K562 (cell line): ENCODE measurements around the gene HNRNPU. TPM values are rescaled to one million over a fixed set of nuclear protein-coding genes. Genes with fewer than 3 reads are reported as not detected.

Source experiments
- ATAC-seq: fragments of 200-7000 bp; cut with Tn5 transposase; 3 replicates; pipeline ENCODE4 v1.9.1; 2020; ENCODE audit warnings: moderate library complexity
- BruUV-seq: library from RNA; stranded (reverse); fragments of 400-500 nt; replicated peaks from 2 replicates; lab custom pipeline; 2021; lab: Mats Ljungman, UMichigan
- CTCF ChIA-PET: fragments of 300-600 bp; formaldehyde crosslinking; extraction: SDS; loops from one replicate; lab custom pipeline; 2021; ENCODE audit warnings: low intra/inter-chr PET ratio; lab: Yijun Ruan, JAX
- POLR2A ChIA-PET: fragments of 300-600, 350-650 bp; sonication (Branson Sonifier 250); formaldehyde crosslinking; extraction: SDS; loops from one replicate; lab custom pipeline; 2021; ENCODE audit warnings: antibody characterized with exemption, inconsistent platforms; lab: Yijun Ruan, JAX
- DNase-seq, 4 experiments: peaks; one replicate each; pipeline versions ENCODE4 v3.0.0 to v3.0.0-alpha.2; 2011 to 2018; ENCODE audit warnings: low spot score in 3 of 4, mixed read lengths in 3 of 4; ENCODE audit errors: extremely low read depth in 1 of 4
- FAIRE-seq: peaks from 2 replicates; lab custom pipeline; 2011; peaks lifted over from hg19 to GRCh38; lab: Jason Lieb, UNC
- H2AFZ ChIP-seq: 2 replicates; pipeline ENCODE4 v1.6.0; 2011; ENCODE audit warnings: low read depth, low read length, control low read depth, inconsistent platforms
- H3K27ac ChIP-seq: fragments of 200-600 bp; 3 replicates; pipeline ENCODE4 v1.8.0; 2011; ENCODE audit warnings: low read depth, mild to moderate bottlenecking, control low read depth, inconsistent platforms, low read length, moderate library complexity, mixed read lengths; ENCODE audit errors: extremely low read depth
- H3K27me3 ChIP-seq, 2 experiments: fragments of 300-600 bp in 1 of 2; 2 replicates in 1 of 2; 3 replicates in 1 of 2; pipeline versions ENCODE4 v1.6.0 to v1.8.0; 2011; ENCODE audit warnings: inconsistent platforms in 2 of 2, low read length in 2 of 2, mild to moderate bottlenecking in 1 of 2, mixed read lengths in 1 of 2, moderate library complexity in 1 of 2; ENCODE audit not compliant: control insufficient read depth in 2 of 2, insufficient read depth in 2 of 2
- H3K36me3 ChIP-seq: fragments of 300-600 bp; 3 replicates; pipeline ENCODE4 v1.8.0; 2011; ENCODE audit warnings: mild to moderate bottlenecking, low read length, inconsistent platforms; ENCODE audit not compliant: control insufficient read depth, insufficient read depth
- H3K4me1 ChIP-seq, 2 experiments: fragments of 200-600 bp in 1 of 2; replicated peaks in 1 of 2; 2 replicates in 1 of 2; 3 replicates in 1 of 2; pipeline versions ENCODE4 v1.5.1 to v1.8.0; 2011; ENCODE audit warnings: inconsistent platforms in 2 of 2, low read length in 2 of 2, mild to moderate bottlenecking in 1 of 2, mixed read lengths in 1 of 2, moderate library complexity in 1 of 2; ENCODE audit not compliant: control insufficient read depth in 2 of 2, insufficient read depth in 2 of 2
- H3K4me2 ChIP-seq: 2 replicates; pipeline ENCODE4 v1.6.1; 2011; ENCODE audit warnings: low read length, control low read depth, inconsistent platforms, mixed read lengths; ENCODE audit not compliant: insufficient read depth
- H3K4me3 ChIP-seq: fragments of 200-600 bp; sonication (generic), shearing (Covaris generic); 2 replicates; pipeline ENCODE4 v1.5.1; 2016; ENCODE audit warnings: control low read depth, inconsistent platforms
- H3K79me2 ChIP-seq: fragments of 200-600 bp; 3 replicates; pipeline ENCODE4 v1.8.0; 2011; ENCODE audit warnings: low read length, inconsistent platforms; ENCODE audit not compliant: control insufficient read depth, insufficient read depth
- H3K9ac ChIP-seq, 2 experiments: 2 replicates each; pipeline versions ENCODE4 v1.6.0 to v1.6.1; 2011; ENCODE audit warnings: low read depth in 2 of 2, low read length in 2 of 2, control low read depth in 1 of 2, inconsistent platforms in 1 of 2, mild to moderate bottlenecking in 1 of 2, mixed read lengths in 1 of 2; ENCODE audit not compliant: insufficient read depth in 1 of 2
- H3K9me1 ChIP-seq: one replicate; pipeline ENCODE4 v1.6.0; 2011; ENCODE audit warnings: inconsistent platforms, mild to moderate bottlenecking, low read length, moderate library complexity; ENCODE audit not compliant: control insufficient read depth, insufficient read depth
- H3K9me3 ChIP-seq: replicated peaks from 2 replicates; pipeline ENCODE4 v1.5.1; 2011; ENCODE audit warnings: low read depth, low read length, inconsistent platforms; ENCODE audit not compliant: control insufficient read depth, insufficient read depth
- H4K20me1 ChIP-seq: replicated peaks from 2 replicates; pipeline ENCODE4 v1.6.1; 2011; ENCODE audit warnings: low read length, inconsistent platforms, mixed read lengths; ENCODE audit not compliant: control insufficient read depth, insufficient read depth
- C11orf30 ChIP-seq: fragments of 450-650 bp; IDR thresholded peaks from 2 replicates; pipeline ENCODE4 v1.6.1; 2016; ENCODE audit warnings: low read depth, mild to moderate bottlenecking
- FIP1L1 ChIP-seq: fragments of 200-400 bp; formaldehyde crosslinking; IDR thresholded peaks from 2 replicates; pipeline ENCODE4 v1.6.1; 2018; ENCODE audit warnings: mild to moderate bottlenecking, low read depth, low read length; ENCODE audit not compliant: poor library complexity, severe bottlenecking
- HBP1 ChIP-seq: fragments of 450-650 bp; formaldehyde crosslinking; IDR thresholded peaks from 2 replicates; pipeline ENCODE4 v1.4.0; 2022; ENCODE audit warnings: missing genetic modification characterization
- NKRF ChIP-seq: fragments of 450-650 bp; IDR thresholded peaks from 2 replicates; pipeline ENCODE4 v1.6.1; 2016; ENCODE audit warnings: borderline replicate concordance
- TEAD4 ChIP-seq, 2 experiments: sonication (generic) in 1 of 2; formaldehyde crosslinking in 1 of 2; IDR thresholded peaks; 2 replicates each; pipeline versions ENCODE4 v1.6.1 to v1.8.0; 2012 to 2022; ENCODE audit warnings: borderline replicate concordance in 1 of 2, inconsistent platforms in 1 of 2, low read length in 1 of 2, mild to moderate bottlenecking in 1 of 2, missing genetic modification reagents in 1 of 2
- ZBTB1 ChIP-seq: sonication (generic); formaldehyde crosslinking; IDR thresholded peaks from 2 replicates; pipeline ENCODE4 v1.8.1; 2023; ENCODE audit warnings: missing genetic modification reagents, low read depth, mild to moderate bottlenecking, borderline replicate concordance
- ZNF311 ChIP-seq: fragments of 250-450 bp; sonication (Bioruptor Pico); IDR thresholded peaks from 2 replicates; pipeline ENCODE4 v1.4.0; 2020; ENCODE audit warnings: mild to moderate bottlenecking, moderate library complexity
- ZNF407 ChIP-seq: fragments of 450-650 bp; IDR thresholded peaks from 2 replicates; pipeline ENCODE4 v1.6.1; 2016; ENCODE audit warnings: low read depth
- ZNF717 ChIP-seq: fragments of 250-450 bp; sonication (Bioruptor Pico); IDR thresholded peaks from 2 replicates; pipeline ENCODE4 v1.5.0; 2021
- WGBS: fragments of 100-300 bp; shearing (Covaris generic); methylation state at CpG from one replicate; pipeline ENCODE4 v1.1.6; 2016; ENCODE audit warnings: low coverage, mixed read lengths; ENCODE audit not compliant: insufficient coverage; ENCODE audit errors: missing lambda C conversion rate; 5-methylcytosine and 5-hydroxymethylcytosine counted together
- in situ Hi-C: fragments of 300-500 bp; cut with MboI; formaldehyde crosslinking; loops from 4 replicates; pipeline ENCODE4 v1.15.0; 2018; ENCODE audit warnings: inconsistent platforms, mixed read lengths
- intact Hi-C: fragments of 100-400 bp; cut with micrococcal nuclease; formaldehyde crosslinking; loops from 2 replicates; pipeline ENCODE4 v1.14.2; 2022
- polyA plus RNA-seq, 8 experiments: library from polyadenylated mRNA; depleted of rRNA in 4 of 8; stranded (reverse) in 5 of 8; unstranded in 3 of 8; fragments of >200 nt; fragmentation: Nextera tagmentation in 2 of 8; fragmentation: Illumina TruSeq in 1 of 8; extraction: Ambion mirVana in 2 of 8; extraction: Trizol in 1 of 8; gene quantifications; 2 replicates each; pipeline versions ENCODE4 v1.2.1 to v1.2.3, GENCODE V29; 2011 to 2014; ENCODE audit warnings: inconsistent platforms in 1 of 8, missing spikeins in 1 of 8
- total RNA-seq, 7 experiments: library from RNA; depleted of rRNA in 6 of 7; stranded (reverse); fragments of >200 nt in 6 of 7; fragmentation: Illumina TruSeq in 2 of 7; extraction: Trizol in 2 of 7; gene quantifications; 2 replicates each; pipeline versions ENCODE4 v1.2.1 to v1.2.3, GENCODE V29; 2011 to 2021; ENCODE audit warnings: low replicate concordance in 1 of 7

Gene HNRNPU
- total and polyA plus RNA-seq, 9 of the 15 experiments (the other 6 are each of a cell fraction or from before 2014, with no cell fraction given): 159 to 777 (median 577) TPM

GRCh38 chr1:244840219-244840794 is 24.0 kb downstream of the HNRNPU start:
- Histone ChIP-seq H3K9me1 (no peaks in the 10 kb centered on the region), H3K27me3 (no peaks in the 10 kb centered on the region), H3K4me2 (no peak overlapping the region), H3K9ac (no peak overlapping the region), H4K20me1 (peaks cover 17% of the 10 kb centered on the region), H3K79me2 (peaks cover 84% of the 10 kb centered on the region), H3K27ac (peak overlapping the region; percentile 16; the same call in 1 of the 3 replicates), H3K9me3 (no peaks in the 10 kb centered on the region), H2AFZ (no peak overlapping the region), H3K4me3 (no peak overlapping the region), H3K36me3 (peaks cover 86% of the 10 kb centered on the region), H3K4me1 (peaks cover 0 to 18% of the 10 kb centered on the region in 2 experiments; a peak in 2 of 5 replicates)
- 72% methylated on average over 5 of the region's 5 CpGs for WGBS
- no peak for ATAC-seq
- in situ Hi-C loops: no loop called here
- no peak for FAIRE-seq
- ChIA-PET POLR2A (interaction anchor here (0.5 to 22.4 kb wide), 3 partner anchors 15 to 191 kb away, joined by 3 to 485 read pairs (median 3); partner anchors contain the start of gene HNRNPU), CTCF (no interaction called here)
- DNase-seq: peak in 1 of 4 experiments; percentile 28
- intact Hi-C loops: no loop called here
- BruUV-seq: no TSS peak
- no peak for TF ChIP-seq ZNF311
- 0 out of 2 replicates have a peak, but pooled peaks have one; percentile 17 for TF ChIP-seq TEAD4 (IDR thresholded peaks at IDR 0.05; ENCODE audit: low read length)
- TF ChIP-seq TEAD4 (CRISPR knock-in tag; IDR thresholded peaks at IDR 0.05; ENCODE audit: borderline replicate concordance): no peak
- peak; percentile 16; the same call in 1 of the 2 replicates for TF ChIP-seq C11orf30
- TF ChIP-seq NKRF: no peak
- TF ChIP-seq ZBTB1: no peak
- no peak for TF ChIP-seq HBP1 (CRISPR knock-in tag)
- TF ChIP-seq ZNF717: 0 out of 2 replicates have a peak, but pooled peaks have one; percentile 42
- TF ChIP-seq ZNF407: no peak
- no peak for TF ChIP-seq FIP1L1
